ENCODE measurements around the gene ID2.

ID2 gene

DNA sequence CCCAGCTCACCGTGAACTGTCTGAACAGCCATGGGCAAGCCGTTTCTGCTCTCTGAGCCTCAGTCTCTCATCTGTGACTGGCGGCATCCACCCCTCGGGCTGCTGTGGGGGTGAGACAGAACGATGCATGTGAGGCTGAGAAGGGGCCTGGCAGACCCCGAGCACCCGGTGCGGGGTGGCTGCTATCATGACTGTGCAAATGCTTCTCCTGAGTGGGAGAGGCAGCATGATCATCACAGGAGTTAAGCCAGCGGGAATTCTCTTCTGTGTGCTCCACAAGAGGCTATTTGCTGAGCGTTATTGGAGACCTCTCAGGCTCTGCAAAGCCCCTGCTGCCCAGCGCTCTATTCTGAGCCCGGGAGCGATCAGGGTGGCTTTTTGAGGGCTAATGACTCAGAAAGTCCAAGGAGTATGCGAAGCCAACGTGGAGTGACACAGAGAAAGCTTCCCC is 45.8 kb upstream of the ID2 start:
- Histone ChIP-seq H3K4me3 (replicated peaks; ENCODE audit: low read depth, low read length) (no peak overlapping the region), H3K27me3 (replicated peaks; ENCODE audit: control insufficient read depth, insufficient read depth, low read length) (peaks cover 3% of the 10 kb centered on the region), H3K36me3 (ENCODE audit: control insufficient read depth, insufficient read depth, low read length) (no peaks in the 10 kb centered on the region)
- no peak for TF ChIP-seq CTCF (IDR thresholded peaks at IDR 0.05; ENCODE audit: insufficient read depth, low read length, poor library complexity, severe bottlenecking)
- DNase-seq (ENCODE audit: extremely low read depth, insufficient read length), result no peak

DNA sequence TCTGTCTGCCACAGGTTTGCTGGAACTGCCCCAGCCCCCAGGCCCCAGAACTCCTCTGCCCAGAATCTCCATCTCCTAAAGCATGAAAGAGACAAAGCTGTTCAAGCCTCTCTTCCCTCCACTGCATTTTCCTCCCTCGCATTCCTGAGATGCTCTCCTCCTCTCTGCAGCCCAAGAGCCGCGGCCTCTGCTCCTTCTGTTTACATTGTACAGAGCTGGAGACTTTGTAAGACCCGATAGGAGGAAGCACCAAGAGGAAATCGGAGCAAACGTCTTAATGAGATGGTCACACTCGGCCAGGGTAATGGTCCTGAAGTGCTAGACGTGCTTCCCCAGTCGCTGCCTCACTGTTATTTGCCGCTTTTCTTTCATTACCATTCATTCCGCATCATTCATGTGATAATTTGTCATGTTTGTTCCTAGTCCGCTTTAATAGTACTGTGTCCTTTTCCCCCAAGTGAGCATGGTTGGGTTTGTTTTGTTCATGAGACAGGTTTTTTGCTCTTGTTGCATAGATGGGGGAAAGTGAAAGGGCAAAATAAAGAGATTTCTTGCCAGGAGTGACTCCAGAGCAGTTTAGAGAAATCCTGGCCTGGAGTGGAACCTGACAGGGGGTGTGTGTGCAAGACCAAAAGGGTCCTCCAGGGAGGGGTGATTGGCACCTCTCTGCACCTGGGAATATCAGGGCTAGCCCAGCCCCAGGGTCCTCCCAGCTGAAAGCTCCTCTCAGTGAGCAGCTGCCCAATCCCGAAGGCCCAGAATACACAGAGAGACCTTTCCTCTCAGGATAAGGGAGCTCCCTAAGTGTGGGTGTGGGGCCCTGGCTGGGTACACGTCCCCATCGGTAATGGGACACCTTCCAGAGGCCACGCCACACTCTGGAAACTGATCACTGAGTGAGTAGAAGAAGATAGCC is 44.9 kb upstream of the ID2 start:
- no peaks in the 10 kb centered on the region for H3K36me3 ChIP-seq (ENCODE audit: control insufficient read depth, insufficient read depth, low read length)
- peaks cover 3% of the 10 kb centered on the region for H3K27me3 ChIP-seq (replicated peaks; ENCODE audit: control insufficient read depth, insufficient read depth, low read length)
- DNase-seq (ENCODE audit: extremely low read depth, insufficient read length), result no peak
- no peak overlapping the region for H3K4me3 ChIP-seq (replicated peaks; ENCODE audit: low read depth, low read length)
- no peak for TF ChIP-seq CTCF (IDR thresholded peaks at IDR 0.05; ENCODE audit: insufficient read depth, low read length, poor library complexity, severe bottlenecking)

DNA sequence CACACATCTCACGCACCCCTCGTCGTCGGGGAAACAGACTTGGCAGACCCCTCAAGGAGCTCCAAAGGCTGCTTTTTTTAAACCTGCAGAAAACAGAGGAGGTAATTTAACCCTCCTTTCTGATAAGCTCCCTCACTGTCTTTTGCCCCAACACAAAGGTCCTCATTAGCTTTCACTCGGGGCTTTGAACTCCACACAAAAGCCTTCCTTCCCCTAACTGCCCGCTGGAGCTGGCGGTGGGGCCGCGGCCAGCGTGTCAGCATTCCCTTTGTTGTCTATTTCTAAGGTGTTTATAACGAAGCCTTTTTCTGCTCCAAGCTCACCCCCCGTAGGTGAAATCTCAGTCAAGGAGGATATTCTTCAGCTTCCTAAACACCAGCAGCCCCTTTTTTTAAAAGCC is 43.5 kb upstream of the ID2 start:
- TF ChIP-seq CTCF (IDR thresholded peaks at IDR 0.05; ENCODE audit: insufficient read depth, low read length, poor library complexity, severe bottlenecking), result no peak
- H3K36me3 ChIP-seq (ENCODE audit: control insufficient read depth, insufficient read depth, low read length), result no peaks in the 10 kb centered on the region
- peaks cover 3% of the 10 kb centered on the region for H3K27me3 ChIP-seq (replicated peaks; ENCODE audit: control insufficient read depth, insufficient read depth, low read length)
- H3K4me3 ChIP-seq (replicated peaks; ENCODE audit: low read depth, low read length), result no peak overlapping the region
- DNase-seq (ENCODE audit: extremely low read depth, insufficient read length), result no peak

DNA sequence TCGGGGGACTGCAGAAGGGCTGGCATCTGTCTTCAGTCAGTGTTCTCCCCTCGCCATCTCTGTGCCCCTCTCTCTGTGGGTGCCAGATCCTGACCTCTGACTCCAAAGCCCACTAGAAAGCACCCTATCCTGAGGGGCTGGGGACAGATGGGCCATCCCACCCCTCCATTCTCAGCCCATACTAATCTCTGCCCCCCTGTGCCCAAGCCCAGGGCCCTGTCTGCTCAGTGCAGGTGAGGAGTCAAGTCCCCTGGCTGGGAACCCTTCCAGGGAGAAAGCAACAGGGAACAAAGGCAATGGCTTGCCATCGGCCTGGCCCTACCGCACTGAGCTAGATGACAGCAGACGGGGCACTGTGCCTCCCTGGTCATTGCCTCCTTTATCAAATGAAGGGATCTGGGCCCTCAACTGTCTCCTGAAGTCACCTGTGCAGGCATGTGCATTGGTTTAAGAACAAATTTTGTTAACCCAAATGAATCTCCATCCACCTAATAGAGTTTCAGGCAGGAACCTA is 42.7 kb upstream of the ID2 start:
- no peak for TF ChIP-seq CTCF (IDR thresholded peaks at IDR 0.05; ENCODE audit: insufficient read depth, low read length, poor library complexity, severe bottlenecking)
- DNase-seq (ENCODE audit: extremely low read depth, insufficient read length), result no peak
- Histone ChIP-seq H3K4me3 (replicated peaks; ENCODE audit: low read depth, low read length) (no peak overlapping the region), H3K27me3 (replicated peaks; ENCODE audit: control insufficient read depth, insufficient read depth, low read length) (peaks cover 3% of the 10 kb centered on the region), H3K36me3 (ENCODE audit: control insufficient read depth, insufficient read depth, low read length) (no peaks in the 10 kb centered on the region)

DNA sequence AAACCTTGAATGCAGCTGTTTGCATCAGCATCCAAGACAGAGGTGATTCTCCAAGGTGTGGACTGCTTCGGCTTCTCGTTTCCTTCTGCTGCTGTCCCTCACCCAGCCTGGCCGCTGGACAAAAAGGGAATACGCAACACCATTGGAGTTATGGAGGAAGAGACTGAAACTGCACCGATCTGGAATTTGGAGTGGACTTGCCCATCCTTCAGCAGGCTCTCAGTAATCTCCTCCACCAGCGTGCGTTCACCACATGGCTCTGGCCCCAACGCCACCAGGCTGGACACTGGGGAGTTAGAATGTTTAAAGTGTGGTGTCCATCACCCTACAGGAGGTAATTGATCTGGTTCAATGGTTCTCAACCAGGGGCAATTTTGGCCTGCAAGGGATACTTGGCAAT is 41.4 kb upstream of the ID2 start:
- no peak for DNase-seq (ENCODE audit: extremely low read depth, insufficient read length)
- Histone ChIP-seq H3K4me3 (replicated peaks; ENCODE audit: low read depth, low read length) (no peak overlapping the region), H3K36me3 (ENCODE audit: control insufficient read depth, insufficient read depth, low read length) (no peaks in the 10 kb centered on the region), H3K27me3 (replicated peaks; ENCODE audit: control insufficient read depth, insufficient read depth, low read length) (peaks cover 3% of the 10 kb centered on the region)
- no peak for TF ChIP-seq CTCF (IDR thresholded peaks at IDR 0.05; ENCODE audit: insufficient read depth, low read length, poor library complexity, severe bottlenecking)

Data from GM06990 (cell line).